Measurements from ENCODE around the gene ZNF366.

The ZNF366 gene

GRCh38 chr5:72439192-72439591 is 68.0 kb downstream of the ZNF366 start:
- H3K9ac ChIP-seq (ENCODE audit: low read depth, low read length): no peak overlapping the region
- no peaks in the 10 kb centered on the region for H3K9me3 ChIP-seq (ENCODE audit: control insufficient read depth, insufficient read depth, low read length)
- H3K27ac ChIP-seq (ENCODE audit: low read depth, low read length): no peak overlapping the region
- no peaks in the 10 kb centered on the region for H3K4me1 ChIP-seq (ENCODE audit: control insufficient read depth, insufficient read depth, low read length)
- no peaks in the 10 kb centered on the region for H3K36me3 ChIP-seq (ENCODE audit: control insufficient read depth, insufficient read depth, low read length)
- no peaks in the 10 kb centered on the region for H3K27me3 ChIP-seq (ENCODE audit: control insufficient read depth, insufficient read depth, low read length)
- no peak overlapping the region for H3K4me3 ChIP-seq (ENCODE audit: low read depth, low read length)

- no peak overlapping the region for H3K27ac ChIP-seq (ENCODE audit: low read depth, low read length)
- no peaks in the 10 kb centered on the region for H3K27me3 ChIP-seq (ENCODE audit: control insufficient read depth, insufficient read depth, low read length)
- H3K9ac ChIP-seq (ENCODE audit: low read depth, low read length): no peak overlapping the region
- H3K9me3 ChIP-seq (ENCODE audit: control insufficient read depth, insufficient read depth, low read length): no peaks in the 10 kb centered on the region
- no peaks in the 10 kb centered on the region for H3K4me1 ChIP-seq (ENCODE audit: control insufficient read depth, insufficient read depth, low read length)
- H3K4me3 ChIP-seq (ENCODE audit: low read depth, low read length): no peak overlapping the region
- H3K36me3 ChIP-seq (ENCODE audit: control insufficient read depth, insufficient read depth, low read length): no peaks in the 10 kb centered on the region
Observed at GRCh38 chr5:72438141-72438540, 69.1 kb downstream of the ZNF366 start.

- no peak overlapping the region for H3K4me3 ChIP-seq (ENCODE audit: low read depth, low read length)
Observed at GRCh38 chr5:72436796-72437471, 70.3 kb downstream of the ZNF366 start.

GRCh38 chr5:72434781-72435437 is 72.3 kb downstream of the ZNF366 start:
- Histone ChIP-seq H3K9me3 (ENCODE audit: control insufficient read depth, insufficient read depth, low read length) (no peaks in the 10 kb centered on the region), H3K9ac (ENCODE audit: low read depth, low read length) (no peak overlapping the region), H3K4me3 (ENCODE audit: low read depth, low read length) (no peak overlapping the region), H3K27ac (ENCODE audit: low read depth, low read length) (no peak overlapping the region), H3K36me3 (ENCODE audit: control insufficient read depth, insufficient read depth, low read length) (no peaks in the 10 kb centered on the region), H3K27me3 (ENCODE audit: control insufficient read depth, insufficient read depth, low read length) (no peaks in the 10 kb centered on the region), H3K4me1 (ENCODE audit: control insufficient read depth, insufficient read depth, low read length) (no peaks in the 10 kb centered on the region)

More at GRCh38 chr5:72436796-72437471, 70.3 kb downstream of the ZNF366 start:
- H3K9ac ChIP-seq (ENCODE audit: low read depth, low read length): no peak overlapping the region
- H3K4me1 ChIP-seq (ENCODE audit: control insufficient read depth, insufficient read depth, low read length): no peaks in the 10 kb centered on the region
- no peaks in the 10 kb centered on the region for H3K9me3 ChIP-seq (ENCODE audit: control insufficient read depth, insufficient read depth, low read length)
- H3K36me3 ChIP-seq (ENCODE audit: control insufficient read depth, insufficient read depth, low read length): no peaks in the 10 kb centered on the region
- no peak overlapping the region for H3K27ac ChIP-seq (ENCODE audit: low read depth, low read length)
- H3K27me3 ChIP-seq (ENCODE audit: control insufficient read depth, insufficient read depth, low read length): no peaks in the 10 kb centered on the region

GRCh38 chr5:72434056-72434780 is 73.0 kb downstream of the ZNF366 start:
- Histone ChIP-seq H3K9ac (ENCODE audit: low read depth, low read length) (no peak overlapping the region), H3K27ac (ENCODE audit: low read depth, low read length) (no peak overlapping the region), H3K4me3 (ENCODE audit: low read depth, low read length) (no peak overlapping the region)

GRCh38 chr5:72433522-72433921 is 73.7 kb downstream of the ZNF366 start:
- no peak overlapping the region for H3K27ac ChIP-seq (ENCODE audit: low read depth, low read length)
- H3K9me3 ChIP-seq (ENCODE audit: control insufficient read depth, insufficient read depth, low read length): no peaks in the 10 kb centered on the region
- no peak overlapping the region for H3K4me3 ChIP-seq (ENCODE audit: low read depth, low read length)
- H3K9ac ChIP-seq (ENCODE audit: low read depth, low read length): no peak overlapping the region
- no peaks in the 10 kb centered on the region for H3K4me1 ChIP-seq (ENCODE audit: control insufficient read depth, insufficient read depth, low read length)
- no peaks in the 10 kb centered on the region for H3K27me3 ChIP-seq (ENCODE audit: control insufficient read depth, insufficient read depth, low read length)
- H3K36me3 ChIP-seq (ENCODE audit: control insufficient read depth, insufficient read depth, low read length): no peaks in the 10 kb centered on the region

More at GRCh38 chr5:72434056-72434780, 73.0 kb downstream of the ZNF366 start:
- Histone ChIP-seq H3K9me3 (ENCODE audit: control insufficient read depth, insufficient read depth, low read length) (no peaks in the 10 kb centered on the region), H3K27me3 (ENCODE audit: control insufficient read depth, insufficient read depth, low read length) (no peaks in the 10 kb centered on the region), H3K4me1 (ENCODE audit: control insufficient read depth, insufficient read depth, low read length) (no peaks in the 10 kb centered on the region), H3K36me3 (ENCODE audit: control insufficient read depth, insufficient read depth, low read length) (no peaks in the 10 kb centered on the region)

- Histone ChIP-seq H3K36me3 (ENCODE audit: control insufficient read depth, insufficient read depth, low read length) (no peaks in the 10 kb centered on the region), H3K4me3 (ENCODE audit: low read depth, low read length) (no peak overlapping the region), H3K9ac (ENCODE audit: low read depth, low read length) (no peak overlapping the region), H3K4me1 (ENCODE audit: control insufficient read depth, insufficient read depth, low read length) (0 out of 2 replicates have a peak, but pooled peaks cover 2% of the 10 kb centered on the region), H3K9me3 (ENCODE audit: control insufficient read depth, insufficient read depth, low read length) (no peaks in the 10 kb centered on the region), H3K27ac (ENCODE audit: low read depth, low read length) (no peak overlapping the region), H3K27me3 (ENCODE audit: control insufficient read depth, insufficient read depth, low read length) (no peaks in the 10 kb centered on the region)
Observed at GRCh38 chr5:72428669-72429068, 78.5 kb downstream of the ZNF366 start.

- no peak overlapping the region for H3K4me3 ChIP-seq (ENCODE audit: low read depth, low read length)
- no peaks in the 10 kb centered on the region for H3K27me3 ChIP-seq (ENCODE audit: control insufficient read depth, insufficient read depth, low read length)
- H3K9ac ChIP-seq (ENCODE audit: low read depth, low read length): no peak overlapping the region
- no peak overlapping the region for H3K27ac ChIP-seq (ENCODE audit: low read depth, low read length)
- 0 out of 2 replicates have a peak, but pooled peaks cover 2% of the 10 kb centered on the region for H3K4me1 ChIP-seq (ENCODE audit: control insufficient read depth, insufficient read depth, low read length)
- no peaks in the 10 kb centered on the region for H3K36me3 ChIP-seq (ENCODE audit: control insufficient read depth, insufficient read depth, low read length)
- no peaks in the 10 kb centered on the region for H3K9me3 ChIP-seq (ENCODE audit: control insufficient read depth, insufficient read depth, low read length)
Observed at GRCh38 chr5:72427488-72428437, 79.4 kb downstream of the ZNF366 start.

GRCh38 chr5:72427016-72427415 is 80.2 kb downstream of the ZNF366 start:
- Histone ChIP-seq H3K9ac (ENCODE audit: low read depth, low read length) (no peak overlapping the region), H3K27me3 (ENCODE audit: control insufficient read depth, insufficient read depth, low read length) (no peaks in the 10 kb centered on the region), H3K27ac (ENCODE audit: low read depth, low read length) (no peak overlapping the region)

GRCh38 chr5:72426019-72426418 is 81.2 kb downstream of the ZNF366 start:
- Histone ChIP-seq H3K9ac (ENCODE audit: low read depth, low read length) (no peak overlapping the region), H3K36me3 (ENCODE audit: control insufficient read depth, insufficient read depth, low read length) (no peaks in the 10 kb centered on the region), H3K4me1 (ENCODE audit: control insufficient read depth, insufficient read depth, low read length) (0 out of 2 replicates have a peak, but pooled peaks cover 2% of the 10 kb centered on the region), H3K27ac (ENCODE audit: low read depth, low read length) (no peak overlapping the region), H3K9me3 (ENCODE audit: control insufficient read depth, insufficient read depth, low read length) (no peaks in the 10 kb centered on the region), H3K4me3 (ENCODE audit: low read depth, low read length) (no peak overlapping the region), H3K27me3 (ENCODE audit: control insufficient read depth, insufficient read depth, low read length) (no peaks in the 10 kb centered on the region)

More at GRCh38 chr5:72427016-72427415, 80.2 kb downstream of the ZNF366 start:
- Histone ChIP-seq H3K9me3 (ENCODE audit: control insufficient read depth, insufficient read depth, low read length) (no peaks in the 10 kb centered on the region), H3K36me3 (ENCODE audit: control insufficient read depth, insufficient read depth, low read length) (no peaks in the 10 kb centered on the region), H3K4me3 (ENCODE audit: low read depth, low read length) (no peak overlapping the region), H3K4me1 (ENCODE audit: control insufficient read depth, insufficient read depth, low read length) (0 out of 2 replicates have a peak, but pooled peaks cover 2% of the 10 kb centered on the region)
